ENCODE measurements around the gene NFYA.
A peak's percentile ranks its signal among the peaks of the same experiment; 100 is the strongest.

The NFYA gene

GRCh38 chr6:41073203-41073967, 611 bp downstream of the NFYA start:
- Histone ChIP-seq H3K36me3 (ENCODE audit: control insufficient read depth, insufficient read depth, low read length) (peaks cover 21% of the 10 kb centered on the region), H3K4me3 (ENCODE audit: extremely low read depth, insufficient read depth, low read length, poor library complexity, severe bottlenecking) (peak overlapping the region; percentile 98), H3K27ac (ENCODE audit: low read depth, low read length, severe bottlenecking) (peak overlapping the region; percentile 99), H3K9me3 (ENCODE audit: control insufficient read depth, low read length) (no peaks in the 10 kb centered on the region), H3K4me1 (ENCODE audit: control insufficient read depth, insufficient read depth, low read length, poor library complexity, severe bottlenecking) (peaks cover 19% of the 10 kb centered on the region)
- 0 to 1% methylated on average over 56 to 62 of the region's 74 CpGs for WGBS, 2 experiments (ENCODE audit: insufficient coverage in 2 of 2)

- WGBS, 2 experiments (ENCODE audit: insufficient coverage in 2 of 2): 10 to 11% methylated on average over 8 to 10 of the region's 11 CpGs
- H3K9me3 ChIP-seq (ENCODE audit: control insufficient read depth, low read length): no peaks in the 10 kb centered on the region
- peaks cover 19% of the 10 kb centered on the region for H3K4me1 ChIP-seq (ENCODE audit: control insufficient read depth, insufficient read depth, low read length, poor library complexity, severe bottlenecking)
- peaks cover 20% of the 10 kb centered on the region for H3K36me3 ChIP-seq (ENCODE audit: control insufficient read depth, insufficient read depth, low read length)
- peak overlapping the region; percentile 99 for H3K27ac ChIP-seq (ENCODE audit: low read depth, low read length, severe bottlenecking)
- peak overlapping the region; percentile 98 for H3K4me3 ChIP-seq (ENCODE audit: extremely low read depth, insufficient read depth, low read length, poor library complexity, severe bottlenecking)
Observed at GRCh38 chr6:41073968-41074691, 1.4 kb downstream of the NFYA start.

- H3K4me3 ChIP-seq (ENCODE audit: extremely low read depth, insufficient read depth, low read length, poor library complexity, severe bottlenecking): peak overlapping the region; percentile 98
- H3K4me1 ChIP-seq (ENCODE audit: control insufficient read depth, insufficient read depth, low read length, poor library complexity, severe bottlenecking): peaks cover 19% of the 10 kb centered on the region
- peaks cover 23% of the 10 kb centered on the region for H3K36me3 ChIP-seq (ENCODE audit: control insufficient read depth, insufficient read depth, low read length)
- 70 to 74% methylated on average over 6 to 7 of the region's 11 CpGs for WGBS, 2 experiments (ENCODE audit: insufficient coverage in 2 of 2)
- no peak overlapping the region for H3K27ac ChIP-seq (ENCODE audit: low read depth, low read length, severe bottlenecking)
- H3K9me3 ChIP-seq (ENCODE audit: control insufficient read depth, low read length): no peaks in the 10 kb centered on the region
Observed at GRCh38 chr6:41074692-41075436, 2.1 kb downstream of the NFYA start.

DNA sequence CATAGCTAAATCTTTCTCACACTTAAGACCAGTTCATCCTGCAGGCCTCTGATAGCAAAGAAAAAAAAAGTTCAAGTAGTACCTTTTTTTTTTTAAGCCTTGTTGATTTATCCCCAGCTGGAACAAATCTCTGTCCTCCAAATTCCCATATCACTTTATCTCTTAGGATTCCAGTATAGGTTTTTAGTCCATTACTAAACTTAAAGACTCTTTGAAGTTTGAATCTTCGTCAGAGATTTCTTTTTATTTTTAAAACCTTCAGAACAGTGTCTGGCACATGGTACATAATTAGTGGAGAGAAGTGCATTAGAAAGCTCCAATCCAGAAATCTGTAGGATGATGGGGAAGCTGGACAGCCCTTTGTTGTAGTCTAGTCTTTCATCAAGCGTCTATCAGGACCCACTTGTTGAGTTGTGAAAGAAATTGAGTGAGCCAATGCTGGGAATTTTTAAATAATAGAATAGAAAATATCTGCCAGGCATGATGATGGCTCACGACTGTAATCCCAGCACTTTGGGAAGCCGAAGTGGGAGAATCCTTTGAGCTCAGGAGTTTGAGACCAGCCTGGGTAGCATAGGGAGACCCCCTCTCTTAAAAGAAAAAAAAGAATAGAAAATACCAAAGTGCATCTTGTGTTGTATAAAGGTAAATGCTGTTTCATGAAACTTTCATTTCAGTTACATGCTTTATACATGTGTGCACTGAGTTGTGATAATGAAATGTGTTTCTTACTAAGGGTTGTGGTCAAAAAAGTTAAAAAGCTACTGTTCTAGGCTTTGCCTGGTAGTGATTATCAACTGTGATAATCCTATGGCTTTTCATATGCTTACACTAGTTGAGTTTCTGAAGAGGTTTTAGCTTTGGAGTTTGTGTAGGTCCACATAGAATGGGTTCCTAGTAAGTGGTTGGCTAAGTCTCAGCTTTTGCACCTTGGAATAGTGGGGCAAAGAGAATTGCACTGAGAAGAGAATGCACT, 3.2 kb downstream of the NFYA start:
- WGBS, 2 experiments (ENCODE audit: insufficient coverage in 2 of 2): 89% methylated on average over 1 to 3 of the region's 4 CpGs
- no peak overlapping the region for H3K27ac ChIP-seq (ENCODE audit: low read depth, low read length, severe bottlenecking)
- no peaks in the 10 kb centered on the region for H3K9me3 ChIP-seq (ENCODE audit: control insufficient read depth, low read length)
- H3K4me1 ChIP-seq (ENCODE audit: control insufficient read depth, insufficient read depth, low read length, poor library complexity, severe bottlenecking): peaks cover 14% of the 10 kb centered on the region
- peak overlapping the region; percentile 6 for H3K4me3 ChIP-seq (ENCODE audit: extremely low read depth, insufficient read depth, low read length, poor library complexity, severe bottlenecking)
- peaks cover 34% of the 10 kb centered on the region for H3K36me3 ChIP-seq (ENCODE audit: control insufficient read depth, insufficient read depth, low read length)

DNA sequence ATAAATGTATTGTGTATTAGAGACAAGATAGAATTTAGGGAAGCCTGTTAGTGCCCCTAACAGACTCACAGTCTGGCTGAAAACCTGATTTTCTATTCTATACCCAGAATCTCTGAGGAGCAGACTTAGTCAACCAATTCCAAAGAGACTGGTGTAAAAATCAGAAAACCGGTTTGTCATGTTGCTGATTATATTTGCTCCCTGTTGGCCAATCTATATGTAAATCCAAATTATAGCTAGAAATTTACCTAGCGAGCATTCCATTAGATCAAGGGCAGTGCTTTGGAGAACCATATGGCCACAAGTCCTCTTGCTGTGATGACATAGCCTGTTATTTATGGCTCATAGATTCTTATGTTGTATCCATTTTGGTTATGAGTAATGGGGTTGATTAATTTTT, 4.8 kb downstream of the NFYA start:
- Histone ChIP-seq H3K4me3 (ENCODE audit: extremely low read depth, insufficient read depth, low read length, poor library complexity, severe bottlenecking) (no peak overlapping the region), H3K36me3 (ENCODE audit: control insufficient read depth, insufficient read depth, low read length) (peaks cover 47% of the 10 kb centered on the region), H3K27ac (ENCODE audit: low read depth, low read length, severe bottlenecking) (no peak overlapping the region), H3K9me3 (ENCODE audit: control insufficient read depth, low read length) (no peaks in the 10 kb centered on the region), H3K4me1 (ENCODE audit: control insufficient read depth, insufficient read depth, low read length, poor library complexity, severe bottlenecking) (peaks cover 12% of the 10 kb centered on the region)
- WGBS, 2 experiments (ENCODE audit: insufficient coverage in 2 of 2): 100% methylated on average over 1 of the region's 2 CpGs; no CpG with 5 or more reads in 1 of the 2 experiments

DNA sequence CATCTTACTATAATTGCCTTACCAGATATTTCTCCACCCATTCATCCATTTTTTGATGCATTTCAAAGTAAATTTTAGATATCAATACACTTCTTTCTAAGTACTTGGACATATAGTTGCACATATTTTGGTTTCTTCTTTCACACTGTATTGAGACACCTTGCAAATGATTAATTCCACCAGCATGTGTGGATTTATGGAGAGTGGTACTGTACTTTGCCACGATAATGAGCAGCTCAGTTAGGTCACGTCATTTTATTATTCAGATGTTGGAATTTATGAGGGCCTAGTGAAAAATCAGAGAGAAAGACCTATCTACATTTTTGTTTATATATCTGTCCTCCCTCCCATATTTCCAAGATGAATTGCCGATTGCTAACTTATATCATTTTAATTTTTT, 5.3 kb downstream of the NFYA start:
- H3K4me1 ChIP-seq (ENCODE audit: control insufficient read depth, insufficient read depth, low read length, poor library complexity, severe bottlenecking): peaks cover 12% of the 10 kb centered on the region
- H3K27ac ChIP-seq (ENCODE audit: low read depth, low read length, severe bottlenecking): no peak overlapping the region
- H3K36me3 ChIP-seq (ENCODE audit: control insufficient read depth, insufficient read depth, low read length): peaks cover 51% of the 10 kb centered on the region
- 93% methylated on average over 2 of the region's 3 CpGs; no CpG with 5 or more reads in 1 of the 2 experiments for WGBS, 2 experiments (ENCODE audit: insufficient coverage in 2 of 2)
- H3K4me3 ChIP-seq (ENCODE audit: extremely low read depth, insufficient read depth, low read length, poor library complexity, severe bottlenecking): no peak overlapping the region
- H3K9me3 ChIP-seq (ENCODE audit: control insufficient read depth, low read length): no peaks in the 10 kb centered on the region

DNA sequence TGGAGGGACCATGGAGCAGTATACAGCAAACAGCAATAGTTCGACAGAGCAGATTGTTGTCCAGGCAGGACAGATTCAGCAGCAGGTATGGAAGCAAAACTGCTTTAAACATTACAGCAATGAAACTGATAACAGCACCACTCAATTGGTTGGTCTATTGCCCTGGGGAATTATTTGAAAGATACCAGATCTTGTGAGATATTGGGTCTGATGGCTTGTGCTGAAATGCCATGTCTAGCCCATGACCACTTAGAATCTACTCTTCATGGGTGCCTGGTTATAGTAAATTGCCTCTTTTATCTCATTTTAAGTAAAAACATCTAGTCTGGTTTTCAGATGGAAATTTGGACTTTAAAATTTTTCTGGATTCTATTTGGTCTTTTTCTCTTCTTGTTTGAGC, 6.3 kb downstream of the NFYA start:
- Histone ChIP-seq H3K36me3 (ENCODE audit: control insufficient read depth, insufficient read depth, low read length) (peaks cover 61% of the 10 kb centered on the region), H3K4me3 (ENCODE audit: extremely low read depth, insufficient read depth, low read length, poor library complexity, severe bottlenecking) (no peak overlapping the region), H3K4me1 (ENCODE audit: control insufficient read depth, insufficient read depth, low read length, poor library complexity, severe bottlenecking) (peaks cover 12% of the 10 kb centered on the region), H3K9me3 (ENCODE audit: control insufficient read depth, low read length) (no peaks in the 10 kb centered on the region), H3K27ac (ENCODE audit: low read depth, low read length, severe bottlenecking) (no peak overlapping the region)
- WGBS, 2 experiments (ENCODE audit: insufficient coverage in 2 of 2): 90% methylated on average over 1 of the region's 1 CpG; no CpG with 5 or more reads in 1 of the 2 experiments

DNA sequence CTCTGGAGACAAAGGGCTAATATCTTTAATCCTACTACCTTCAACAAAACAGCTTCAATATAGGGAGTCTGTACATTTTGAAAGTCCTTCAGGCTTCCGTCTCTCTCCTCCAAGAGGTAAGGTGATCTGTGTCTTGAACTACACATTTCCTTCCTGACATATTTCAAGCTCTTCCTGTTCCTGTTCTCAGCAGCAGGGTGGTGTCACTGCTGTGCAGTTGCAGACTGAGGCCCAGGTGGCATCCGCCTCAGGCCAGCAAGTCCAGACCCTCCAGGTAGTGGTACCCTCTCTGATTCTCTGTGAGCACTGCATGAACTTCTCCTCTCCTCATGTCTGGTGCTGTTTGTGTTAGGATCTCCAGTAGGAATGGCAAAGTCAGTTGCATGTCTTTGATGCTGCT, 7.8 kb downstream of the NFYA start:
- Histone ChIP-seq H3K4me3 (ENCODE audit: extremely low read depth, insufficient read depth, low read length, poor library complexity, severe bottlenecking) (no peak overlapping the region), H3K36me3 (ENCODE audit: control insufficient read depth, insufficient read depth, low read length) (peaks cover 72% of the 10 kb centered on the region), H3K9me3 (ENCODE audit: control insufficient read depth, low read length) (no peaks in the 10 kb centered on the region), H3K27ac (ENCODE audit: low read depth, low read length, severe bottlenecking) (no peak overlapping the region), H3K4me1 (ENCODE audit: control insufficient read depth, insufficient read depth, low read length, poor library complexity, severe bottlenecking) (peaks cover 8% of the 10 kb centered on the region)
- 100% methylated on average over 2 of the region's 2 CpGs for WGBS, 2 experiments (ENCODE audit: insufficient coverage in 2 of 2)

DNA sequence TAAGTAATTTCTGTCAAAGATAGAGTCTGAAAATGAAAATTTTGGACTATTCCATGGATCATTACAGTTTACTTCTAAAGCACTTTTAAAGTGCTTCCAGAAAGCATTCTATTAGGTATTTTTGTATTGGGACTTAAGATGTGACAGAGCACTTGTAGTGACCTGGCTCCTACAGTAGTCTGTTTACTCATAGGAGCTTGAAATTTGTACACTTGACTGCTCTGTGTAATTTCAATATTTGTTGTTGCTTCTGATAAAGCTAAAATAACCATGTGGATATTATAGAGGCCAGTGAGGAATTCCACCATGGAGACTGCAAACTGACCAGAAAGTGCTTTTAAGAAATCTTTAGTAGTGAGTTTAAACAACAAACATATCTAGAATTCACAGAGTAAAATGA, 10.3 kb downstream of the NFYA start:
- H3K36me3 ChIP-seq (ENCODE audit: control insufficient read depth, insufficient read depth, low read length): peaks cover 85% of the 10 kb centered on the region

GRCh38 chr6:41085182-41085581, 12.4 kb downstream of the NFYA start:
- Histone ChIP-seq H3K4me1 (ENCODE audit: control insufficient read depth, insufficient read depth, low read length, poor library complexity, severe bottlenecking) (no peaks in the 10 kb centered on the region), H3K4me3 (ENCODE audit: extremely low read depth, insufficient read depth, low read length, poor library complexity, severe bottlenecking) (no peak overlapping the region), H3K36me3 (ENCODE audit: control insufficient read depth, insufficient read depth, low read length) (peaks cover 90% of the 10 kb centered on the region), H3K9me3 (ENCODE audit: control insufficient read depth, low read length) (no peaks in the 10 kb centered on the region), H3K27ac (ENCODE audit: low read depth, low read length, severe bottlenecking) (no peak overlapping the region)

More for the DNA sequence above, 10.3 kb downstream of the NFYA start:
- no peak overlapping the region for H3K27ac ChIP-seq (ENCODE audit: low read depth, low read length, severe bottlenecking)
- no peak overlapping the region for H3K4me3 ChIP-seq (ENCODE audit: extremely low read depth, insufficient read depth, low read length, poor library complexity, severe bottlenecking)
- H3K9me3 ChIP-seq (ENCODE audit: control insufficient read depth, low read length): no peaks in the 10 kb centered on the region
- no peaks in the 10 kb centered on the region for H3K4me1 ChIP-seq (ENCODE audit: control insufficient read depth, insufficient read depth, low read length, poor library complexity, severe bottlenecking)
